ENCODE data around the gene OR2V2.

Gene OR2V2

GRCh38 chr5:181192337-181193046 lies 45.1 kb downstream of the OR2V2 start:
- DNase-seq = no peak

GRCh38 chr5:181193656-181194055 lies 46.3 kb downstream of the OR2V2 start:
- no peak for DNase-seq

- DNase-seq = no peak
Measured at GRCh38 chr5:181194489-181195248, 47.3 kb downstream of the OR2V2 start.

GRCh38 chr5:181195249-181195761 lies 47.9 kb downstream of the OR2V2 start:
- no peak for DNase-seq

- no peak for DNase-seq
Measured at GRCh38 chr5:181197326-181197951, 50.1 kb downstream of the OR2V2 start.

- no peak for DNase-seq
Measured at GRCh38 chr5:181198106-181198685, 50.8 kb downstream of the OR2V2 start.

- DNase-seq = no peak
Measured at GRCh38 chr5:181198905-181199519, 51.6 kb downstream of the OR2V2 start.

GRCh38 chr5:181199881-181200638 lies 52.7 kb downstream of the OR2V2 start:
- no peak for DNase-seq

GRCh38 chr5:181200816-181201215 lies 53.4 kb downstream of the OR2V2 start:
- no peak for DNase-seq

GRCh38 chr5:181203093-181203711 lies 55.8 kb downstream of the OR2V2 start:
- no peak for DNase-seq

GRCh38 chr5:181203777-181204112 lies 56.4 kb downstream of the OR2V2 start:
- DNase-seq = no peak

GRCh38 chr5:181204113-181204825 lies 56.9 kb downstream of the OR2V2 start:
- DNase-seq = no peak

- DNase-seq = no peak
Measured at GRCh38 chr5:181204826-181205760, 57.7 kb downstream of the OR2V2 start, which contains the start of gene TRIM7. Gene TRIM7 (minus strand): TSS chr5:181205196. CDS start chr5:181205110, 86 bp downstream.

GRCh38 chr5:181205761-181206649 lies 58.6 kb downstream of the OR2V2 start:
- no peak for DNase-seq

- DNase-seq = no peak
Measured at GRCh38 chr5:181207214-181207959, 60.0 kb downstream of the OR2V2 start.

- DNase-seq = no peak
Measured at GRCh38 chr5:181207960-181208253, 60.5 kb downstream of the OR2V2 start.
